HG03060 (cell line): Measurements from ENCODE around the gene ORC6.

Experiments used
- ATAC-seq: cut with Tn5 transposase; IDR thresholded peaks from one replicate; pipeline ENCODE4 v1.9.1; 2021; ENCODE audit warnings: low read depth, moderate number of reproducible peaks; ENCODE audit not compliant: unreplicated experiment

The ORC6 gene

DNA sequence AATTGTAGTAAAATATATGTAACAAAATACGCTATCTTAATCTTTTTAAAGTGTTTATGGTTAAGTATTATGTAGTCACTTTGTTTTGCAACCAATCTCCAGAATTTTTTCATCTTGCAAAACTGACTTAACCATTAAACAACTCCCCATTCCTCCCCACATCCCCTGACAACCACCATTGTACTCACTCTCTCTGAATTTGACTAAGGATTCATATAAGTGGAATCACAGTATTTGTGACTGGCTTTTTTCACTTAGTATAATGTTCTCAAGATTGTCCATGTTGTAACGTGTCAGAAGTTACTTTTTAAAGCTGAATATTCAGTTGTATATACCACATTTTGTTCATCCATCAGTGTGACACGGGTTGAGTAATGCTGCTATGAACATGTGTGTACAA lies 10.6 kb downstream of the ORC6 start:
- no peak for ATAC-seq

DNA sequence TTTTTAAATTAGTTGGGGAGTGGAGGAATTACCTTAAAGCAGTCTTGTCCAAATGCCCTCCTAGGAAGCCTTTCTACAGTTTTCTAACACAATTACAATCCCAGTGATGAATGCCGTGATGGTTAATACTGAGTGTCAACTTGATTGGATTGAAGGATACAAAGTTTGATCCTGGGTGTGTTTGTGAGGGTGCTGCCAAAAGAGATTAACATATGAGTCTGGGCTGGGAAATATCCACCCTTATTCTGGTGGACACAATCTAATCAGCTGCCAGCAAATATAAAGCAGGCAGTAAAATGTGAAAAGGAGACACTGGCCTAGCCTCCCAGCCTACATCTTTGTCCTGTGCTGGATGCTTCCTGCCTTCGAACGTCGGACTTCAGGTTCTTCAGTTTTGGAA lies 12.2 kb downstream of the ORC6 start:
- ATAC-seq: no peak

DNA sequence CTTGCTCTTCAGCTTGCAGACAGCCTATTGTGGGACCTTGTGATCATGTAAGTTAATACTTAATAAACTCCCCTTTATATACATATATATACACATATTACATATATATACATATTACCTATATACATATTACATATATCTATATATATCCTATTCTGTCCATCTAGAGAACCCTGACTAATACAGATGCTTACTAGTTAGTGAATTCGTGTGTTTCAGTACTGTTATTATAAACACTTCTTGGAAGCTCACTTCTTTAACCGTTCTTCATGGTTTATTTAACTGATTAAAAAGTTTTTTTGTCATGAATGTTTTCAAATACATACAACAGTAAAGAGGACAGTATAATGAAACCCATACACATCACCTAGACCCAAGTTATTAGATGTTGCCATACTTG lies 12.6 kb downstream of the ORC6 start:
- ATAC-seq: no peak

DNA sequence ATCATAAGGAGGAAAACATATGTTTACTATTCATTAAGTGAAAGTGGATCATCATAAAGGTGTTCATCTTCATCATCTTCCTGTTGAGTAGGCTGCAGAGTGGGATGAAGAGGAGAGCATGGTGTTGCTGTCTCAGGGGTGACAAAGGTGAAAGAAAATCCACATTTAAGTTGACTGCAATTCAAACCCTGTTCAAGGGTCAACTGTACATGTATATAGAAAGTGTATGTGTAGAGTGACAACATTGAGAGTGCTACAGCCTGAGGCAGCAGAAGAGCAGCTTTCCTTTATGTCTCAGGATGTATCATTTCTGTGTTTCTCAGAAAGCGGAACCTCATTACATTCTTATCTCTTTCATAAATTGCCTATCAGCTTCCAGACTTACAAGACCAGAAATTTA lies 17.2 kb downstream of the ORC6 start:
- no peak for ATAC-seq

DNA sequence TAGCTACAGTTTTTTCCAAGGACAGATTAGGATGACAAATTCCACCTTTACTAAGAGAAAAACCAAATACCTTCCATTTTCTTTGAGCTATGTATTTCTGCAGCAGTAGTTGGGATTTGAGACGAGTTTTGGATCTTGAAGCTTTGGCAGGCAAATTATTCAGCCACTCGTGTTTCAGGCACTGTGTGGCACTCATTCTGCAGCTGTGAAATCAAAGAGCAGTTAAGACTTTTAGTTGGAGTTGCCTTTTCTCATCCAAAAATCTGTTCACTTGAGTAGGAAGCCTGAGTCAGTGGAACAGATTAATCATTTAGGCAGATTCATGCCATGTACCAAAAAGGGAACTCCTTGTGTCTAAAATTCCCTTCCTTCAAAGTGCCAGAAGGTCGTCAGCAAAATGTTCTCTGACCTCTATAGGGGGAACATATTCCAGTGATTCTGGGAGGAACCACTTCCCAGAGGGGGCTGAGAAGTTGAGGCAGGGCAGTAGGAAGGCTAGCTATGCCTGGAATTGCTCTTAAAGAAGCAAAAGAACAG lies 20.1 kb downstream of the ORC6 start:
- ATAC-seq: no peak

DNA sequence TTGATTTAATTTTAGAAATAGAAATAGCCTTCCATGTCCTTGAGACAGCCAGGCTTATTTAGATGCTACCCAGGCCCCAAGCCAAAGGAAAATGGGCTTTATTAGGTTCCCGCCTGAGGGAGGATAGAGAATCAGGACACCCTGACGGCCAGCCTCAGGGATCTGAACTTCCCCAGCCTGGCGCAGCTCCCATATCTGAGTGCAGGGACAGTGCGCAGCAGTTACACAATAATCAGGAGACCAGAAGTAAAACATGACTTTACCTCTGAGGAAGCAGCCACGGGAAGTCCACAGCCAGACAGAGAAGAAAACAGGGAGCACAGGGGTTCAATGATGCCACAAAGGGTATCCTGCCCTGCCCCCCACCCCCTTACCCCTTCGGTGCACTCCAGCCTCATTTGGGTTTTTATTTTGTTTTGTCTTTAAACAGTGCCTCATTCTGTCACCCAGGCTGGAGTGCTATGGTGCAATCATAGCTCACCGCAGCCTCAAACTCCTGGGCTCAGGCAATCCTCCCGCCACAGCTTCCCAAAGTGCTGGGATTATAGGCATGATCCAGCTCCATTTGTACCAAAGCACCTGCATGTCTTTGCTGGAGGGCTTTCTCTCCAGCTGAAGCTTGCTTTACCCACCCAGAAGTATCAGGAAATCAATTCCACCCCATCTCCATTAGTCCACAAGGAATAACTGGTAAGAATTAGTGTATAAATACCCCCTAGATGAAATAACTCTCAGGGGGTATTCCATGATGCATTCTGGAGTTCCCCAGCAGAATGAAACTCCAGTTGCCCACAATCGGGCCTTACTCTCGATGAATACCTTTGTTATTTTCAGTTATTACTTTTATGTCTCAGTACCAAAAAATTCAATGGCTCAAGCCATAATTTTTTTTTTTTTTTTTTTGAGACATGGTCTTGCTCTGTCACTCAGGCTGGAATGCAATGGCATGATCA lies 21.9 kb downstream of the ORC6 start:
- no peak for ATAC-seq

DNA sequence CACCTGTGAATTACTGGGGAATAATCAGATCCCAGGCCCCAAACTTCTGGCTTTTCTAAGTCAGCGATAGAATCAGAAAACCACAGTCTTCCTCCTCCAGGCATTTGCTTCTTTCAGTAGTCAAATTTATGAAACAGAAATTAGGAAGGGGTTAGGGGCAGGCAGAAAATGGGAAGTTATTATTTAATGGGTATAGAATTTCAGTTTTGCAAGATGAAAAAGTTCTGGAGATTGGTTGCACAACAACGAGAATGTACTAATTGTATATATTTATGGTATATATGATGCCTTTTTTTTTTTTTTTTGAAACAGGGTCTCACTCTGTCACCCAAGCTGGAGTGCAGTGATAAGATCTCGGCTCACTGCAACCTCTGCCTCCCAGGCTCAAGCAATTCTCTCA lies 23.5 kb downstream of the ORC6 start:
- ATAC-seq: no peak

DNA sequence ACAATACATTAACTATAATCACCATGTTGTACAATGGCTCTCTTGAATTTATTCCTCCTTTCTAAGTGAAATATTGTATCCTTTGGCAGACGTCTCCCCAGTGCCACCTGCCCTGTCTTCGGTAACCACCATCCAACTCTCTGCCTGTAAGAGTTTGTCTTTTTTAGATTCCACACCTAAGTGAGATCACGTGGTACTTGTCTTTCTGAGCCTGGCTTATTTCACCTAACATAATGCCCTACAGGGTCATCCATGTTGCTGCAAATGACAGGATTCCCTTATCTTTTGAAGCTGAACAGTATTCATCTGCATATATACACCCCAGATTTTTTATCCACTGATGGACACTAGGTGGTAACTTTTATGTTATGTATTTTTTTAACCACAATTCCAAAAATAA lies 24.2 kb downstream of the ORC6 start:
- no peak for ATAC-seq

DNA sequence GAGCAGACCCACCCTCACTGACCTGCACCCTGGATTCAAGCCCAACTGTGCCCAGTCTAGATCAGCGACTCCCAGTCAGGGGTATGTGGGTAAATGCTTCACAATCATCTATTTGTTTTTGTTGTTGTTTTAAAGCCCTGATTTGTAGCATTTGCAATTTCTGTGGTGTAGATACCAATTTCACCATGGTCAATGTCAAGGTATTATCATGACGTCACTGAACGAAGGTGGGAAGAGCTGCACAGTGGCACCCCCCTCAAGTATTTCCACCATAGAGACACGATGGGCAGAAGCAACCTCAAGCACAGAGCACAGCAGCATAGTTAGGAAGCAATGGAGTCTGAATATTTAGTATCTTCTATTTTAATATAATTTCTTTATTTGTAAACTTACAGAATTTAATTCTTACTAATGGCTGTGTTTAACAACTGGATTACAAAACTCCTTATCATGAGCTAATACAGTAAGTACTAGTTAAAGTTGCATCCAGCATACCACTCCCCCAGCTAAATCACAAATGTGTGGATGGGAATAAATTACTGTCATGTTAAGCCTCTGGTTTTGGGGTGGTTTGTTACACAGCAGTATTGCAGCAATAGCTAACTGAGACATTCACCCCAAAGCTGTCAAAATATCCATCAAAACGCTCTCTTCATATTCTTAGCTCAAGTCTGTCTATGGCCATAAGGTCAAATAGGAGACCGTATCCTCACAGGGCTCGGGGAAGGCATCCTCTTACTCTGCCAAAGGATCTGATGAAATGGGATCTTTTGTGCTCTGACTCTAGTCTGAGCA lies 25.5 kb downstream of the ORC6 start:
- ATAC-seq: no peak

DNA sequence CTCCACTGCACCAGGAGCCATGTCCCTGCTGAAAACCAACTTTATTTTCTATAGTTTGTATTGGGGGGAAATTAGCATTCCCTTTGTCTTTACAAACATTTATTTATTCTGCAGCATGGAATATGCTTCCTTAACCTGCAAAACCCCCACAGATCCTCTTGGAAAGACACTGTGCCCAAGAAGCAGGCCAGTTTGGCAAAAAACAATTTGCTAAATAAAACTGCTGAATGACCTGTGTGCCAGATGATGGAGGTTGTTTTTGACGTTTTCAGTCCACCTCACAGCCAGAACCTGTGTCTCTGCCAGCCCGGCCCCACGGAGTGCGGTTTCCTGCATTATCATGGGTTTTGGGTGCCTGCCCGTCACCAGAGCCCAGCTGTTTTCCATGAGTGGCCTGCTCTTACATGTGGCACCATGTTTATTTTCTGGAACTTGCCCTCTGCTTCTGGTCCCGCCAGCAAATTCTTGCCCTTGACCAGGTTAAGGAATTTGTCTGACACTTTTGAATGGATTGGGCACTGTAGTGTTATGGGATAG lies 26.4 kb downstream of the ORC6 start:
- no peak for ATAC-seq

DNA sequence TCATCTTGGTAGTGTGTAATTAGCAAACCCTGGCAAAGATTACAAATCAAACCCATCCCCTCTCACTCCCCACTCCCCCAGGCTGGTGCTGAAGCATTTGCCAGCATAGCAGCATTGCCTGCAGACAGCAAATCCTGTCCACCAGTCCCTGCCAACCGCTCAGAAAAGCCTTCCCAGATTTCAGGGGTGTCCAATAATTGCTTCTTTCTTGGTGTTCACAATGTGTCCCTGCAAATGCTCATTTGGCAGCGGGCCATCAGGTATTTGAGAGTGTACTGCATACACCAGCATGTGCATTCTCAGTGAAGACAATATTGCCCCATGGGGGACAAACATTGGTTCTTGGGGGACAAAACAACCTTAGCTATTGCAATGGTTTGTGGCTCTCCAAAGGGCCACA lies 28.2 kb downstream of the ORC6 start:
- ATAC-seq: no peak

DNA sequence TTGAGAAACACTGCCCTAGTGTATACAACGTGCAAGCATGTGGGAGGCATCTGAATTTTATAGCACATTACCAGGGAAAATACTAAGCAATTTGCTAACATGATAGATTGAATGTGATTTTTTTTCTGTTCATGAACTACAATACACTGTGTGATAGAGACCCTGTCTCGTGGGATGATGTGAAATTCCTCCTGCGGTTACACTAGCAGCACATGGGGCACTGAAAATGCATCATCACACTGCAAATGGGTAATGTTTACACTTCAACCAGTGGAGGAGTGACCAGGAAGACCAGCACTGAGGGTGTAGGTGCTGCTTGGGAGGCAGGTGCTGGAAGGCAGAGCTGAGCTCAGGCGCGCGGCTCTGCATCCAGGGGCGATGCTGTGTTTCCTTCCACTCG lies 28.8 kb downstream of the ORC6 start:
- no peak for ATAC-seq

DNA sequence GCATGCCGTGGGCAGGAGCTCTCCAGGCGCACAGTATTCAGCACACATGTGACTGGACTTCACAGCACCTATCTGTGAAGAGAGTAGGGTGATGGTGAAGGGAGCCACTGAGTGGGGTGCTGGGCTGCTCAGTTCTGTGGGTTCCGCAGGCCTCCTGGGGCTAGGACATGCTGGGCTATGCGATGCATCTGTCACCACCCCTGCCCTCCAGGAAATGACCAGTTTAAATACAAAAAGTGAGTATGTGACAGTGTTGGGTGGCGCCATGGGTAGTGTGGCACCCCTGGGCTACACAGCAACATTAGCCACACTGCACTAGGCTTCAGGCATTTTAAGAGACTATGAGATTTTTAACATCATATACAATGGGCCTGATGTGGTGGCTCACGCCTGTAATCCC lies 30.1 kb downstream of the ORC6 start:
- ATAC-seq: no peak

DNA sequence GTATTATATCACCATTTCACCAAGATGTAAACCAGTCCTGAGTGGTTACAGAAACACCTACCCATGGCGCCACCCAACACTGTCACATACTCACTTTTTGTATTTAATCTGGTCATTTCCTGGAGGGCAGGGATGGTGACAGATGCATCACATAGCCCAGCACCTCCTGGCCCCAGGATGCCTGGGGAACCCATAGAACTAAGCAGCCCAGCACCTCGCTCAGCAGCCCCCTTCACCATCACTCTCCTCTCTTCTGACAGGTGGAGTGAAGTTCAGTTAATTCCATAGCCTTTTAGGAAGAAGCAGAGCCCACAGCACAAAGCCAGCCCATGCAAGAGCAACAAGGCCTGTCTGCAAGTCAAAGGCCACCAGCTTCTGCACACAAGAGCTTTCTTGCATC lies 31.2 kb downstream of the ORC6 start:
- ATAC-seq: no peak

DNA sequence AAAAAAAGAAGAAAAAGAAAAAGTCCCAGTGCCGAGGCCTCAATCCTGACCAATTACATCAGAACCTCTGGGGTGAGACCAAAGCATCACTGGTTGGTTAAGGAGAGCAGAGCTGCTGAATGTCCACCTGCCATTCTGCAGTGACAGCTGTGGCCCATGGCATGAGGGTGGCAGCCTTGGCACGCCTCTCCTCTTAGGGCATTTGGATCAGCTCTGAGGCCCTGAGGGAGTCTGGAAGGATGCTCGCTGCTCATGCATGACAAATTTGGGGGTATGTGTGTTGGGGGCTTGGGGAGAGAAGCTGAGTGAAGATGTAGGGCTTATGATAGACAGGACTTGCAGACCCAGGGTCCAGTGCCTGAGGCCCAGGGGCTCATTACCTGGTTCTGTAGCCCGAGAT lies 32.4 kb downstream of the ORC6 start:
- no peak for ATAC-seq

DNA sequence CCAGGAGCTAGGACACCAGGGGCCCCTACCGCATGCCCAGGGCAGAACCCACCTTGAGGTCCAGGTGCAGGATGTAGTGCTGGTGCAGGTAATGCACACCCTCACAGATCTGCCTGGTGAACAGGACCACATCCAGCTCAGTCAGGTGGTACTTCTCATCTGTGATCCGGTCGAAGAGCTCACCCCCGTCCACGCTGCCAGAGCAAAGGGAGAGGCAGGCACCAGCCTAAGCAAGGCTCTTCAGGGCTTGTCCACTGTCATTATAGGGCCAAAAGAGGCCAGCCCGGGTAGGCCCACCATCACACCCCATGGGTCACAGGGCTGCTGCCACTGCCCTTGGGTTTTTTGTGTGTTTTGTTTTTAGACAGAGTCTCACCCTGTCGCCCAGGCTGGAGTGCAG lies 37.7 kb downstream of the ORC6 start:
- ATAC-seq: no peak

DNA sequence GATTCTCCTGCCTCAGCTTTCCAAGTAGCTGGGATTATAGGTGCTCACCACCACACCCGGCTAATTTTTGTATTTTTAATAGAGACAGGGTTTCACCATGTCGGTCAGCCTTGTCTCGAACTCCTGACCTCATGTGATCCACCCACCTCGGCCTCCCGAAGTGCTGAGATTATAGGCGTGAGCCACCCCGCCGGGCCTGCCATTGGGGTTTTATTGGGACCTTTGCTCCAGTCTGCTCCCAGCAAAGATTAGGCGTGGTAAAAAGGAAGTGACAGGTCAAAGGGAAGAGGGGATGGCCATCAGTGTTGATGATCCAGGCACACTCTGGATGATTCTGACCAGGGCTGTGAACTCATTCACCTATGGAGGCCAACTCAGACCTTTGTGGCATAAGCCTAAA lies 38.2 kb downstream of the ORC6 start:
- ATAC-seq: no peak

DNA sequence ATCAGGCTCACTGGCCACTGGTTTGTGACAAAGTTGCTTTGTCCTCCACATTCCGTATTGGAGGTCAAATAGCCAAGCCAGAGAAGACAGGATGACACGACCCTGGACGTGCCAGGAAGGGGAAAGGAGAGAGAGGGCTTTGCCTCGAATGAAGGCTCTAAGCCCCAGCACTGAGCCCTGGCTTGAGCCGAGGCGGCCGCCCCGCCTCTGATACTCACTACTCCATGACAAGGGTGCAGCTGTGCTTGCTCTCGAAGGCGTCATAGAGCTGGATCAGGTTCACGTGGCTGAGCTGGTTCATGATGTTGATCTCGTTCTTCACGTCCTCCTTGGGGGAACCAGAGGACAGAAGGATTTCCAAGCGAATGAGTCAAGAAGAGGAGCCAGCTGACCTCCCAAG lies 39.3 kb downstream of the ORC6 start:
- ATAC-seq: no peak

DNA sequence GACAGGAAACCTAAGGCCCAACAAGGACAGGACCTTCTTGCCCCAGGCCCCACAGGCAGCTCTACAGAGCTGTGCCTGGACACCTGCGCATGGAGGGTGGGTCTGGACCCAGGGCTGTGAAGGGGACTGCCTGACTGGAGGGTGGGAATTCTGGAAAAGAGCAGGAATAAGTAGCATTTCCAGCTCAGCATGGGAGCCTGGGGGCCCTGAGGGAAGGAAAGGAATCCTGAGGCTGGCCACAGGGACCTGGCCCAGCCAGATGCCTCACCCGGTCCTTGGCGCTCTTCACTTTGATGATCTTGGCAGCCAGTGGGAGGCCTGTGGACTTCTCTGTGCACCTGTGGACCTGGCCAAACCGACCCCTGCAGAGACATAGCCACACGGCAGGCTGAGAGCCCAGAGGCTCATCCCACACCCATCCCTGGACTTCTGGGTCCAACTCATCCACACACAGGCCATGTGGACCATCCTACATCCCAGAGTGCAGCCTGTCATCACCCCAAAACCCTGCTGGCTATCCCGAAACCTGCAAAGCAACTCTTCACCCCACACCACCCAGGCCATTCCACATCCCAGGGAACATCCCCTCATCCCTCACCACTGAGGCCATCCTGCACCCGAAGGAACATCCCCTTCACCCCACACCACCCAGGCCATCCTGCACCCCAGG lies 40.0 kb downstream of the ORC6 start:
- no peak for ATAC-seq

DNA sequence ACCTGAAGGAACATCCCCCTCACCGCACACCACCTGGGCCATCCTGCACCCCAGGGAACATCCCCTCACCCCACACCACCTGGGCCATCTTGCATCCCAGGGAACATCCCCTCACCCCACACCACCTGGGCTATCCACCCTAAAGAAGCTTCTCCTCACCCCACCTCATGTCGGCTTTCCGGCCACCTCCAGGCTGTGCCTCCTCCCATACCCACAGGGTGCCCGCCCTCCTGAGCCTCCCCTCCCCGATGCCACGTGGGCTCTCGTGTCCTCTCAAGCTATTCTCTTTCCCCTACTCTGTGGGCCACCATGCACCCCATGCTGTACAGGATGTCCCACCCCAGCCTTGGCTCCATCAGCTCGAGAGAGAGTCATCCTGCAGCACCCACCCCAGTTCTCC lies 40.7 kb downstream of the ORC6 start:
- ATAC-seq: no peak
